ELF-1 (cell line): ENCODE results near the gene RASAL1.

Source experiments
- DNase-seq: peaks from one replicate; pipeline ENCODE4 v3.0.0-alpha.2; 2016; ENCODE audit warnings: low read depth, low spot score

The RASAL1 gene

DNA sequence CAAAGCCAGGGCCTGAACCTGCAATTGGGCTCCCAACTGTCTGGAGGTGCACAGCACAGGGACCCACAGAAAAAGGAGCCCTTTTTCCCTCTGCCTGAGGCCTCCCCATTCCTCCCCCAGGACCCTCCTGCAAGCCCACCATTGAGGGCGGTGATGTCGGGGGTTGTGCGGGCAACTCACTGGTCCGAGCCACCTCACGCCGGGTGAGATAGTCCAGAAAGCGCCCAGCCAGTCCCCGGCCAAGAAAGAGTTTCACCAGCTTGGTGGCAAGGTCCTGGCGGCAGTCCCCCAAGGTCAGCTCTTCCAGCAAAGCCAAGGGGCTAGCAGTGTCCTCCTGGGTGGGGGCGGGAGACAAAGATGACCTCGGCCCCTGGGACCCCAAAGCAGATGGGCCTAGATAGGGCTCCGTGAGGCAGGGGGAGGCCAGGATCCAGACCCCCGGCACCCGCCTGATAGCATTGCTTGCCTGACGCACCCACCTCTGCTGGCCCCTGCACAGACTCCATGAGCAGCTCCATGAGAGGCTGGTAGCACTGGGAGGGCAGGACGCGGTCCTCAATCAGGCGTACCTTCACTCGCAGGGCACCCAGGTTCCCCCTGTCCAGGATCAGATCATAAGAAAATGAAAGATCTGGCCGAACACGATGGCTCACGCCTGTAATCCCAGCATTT lies 20.0 kb downstream of the RASAL1 start:
- no peak for DNase-seq

DNA sequence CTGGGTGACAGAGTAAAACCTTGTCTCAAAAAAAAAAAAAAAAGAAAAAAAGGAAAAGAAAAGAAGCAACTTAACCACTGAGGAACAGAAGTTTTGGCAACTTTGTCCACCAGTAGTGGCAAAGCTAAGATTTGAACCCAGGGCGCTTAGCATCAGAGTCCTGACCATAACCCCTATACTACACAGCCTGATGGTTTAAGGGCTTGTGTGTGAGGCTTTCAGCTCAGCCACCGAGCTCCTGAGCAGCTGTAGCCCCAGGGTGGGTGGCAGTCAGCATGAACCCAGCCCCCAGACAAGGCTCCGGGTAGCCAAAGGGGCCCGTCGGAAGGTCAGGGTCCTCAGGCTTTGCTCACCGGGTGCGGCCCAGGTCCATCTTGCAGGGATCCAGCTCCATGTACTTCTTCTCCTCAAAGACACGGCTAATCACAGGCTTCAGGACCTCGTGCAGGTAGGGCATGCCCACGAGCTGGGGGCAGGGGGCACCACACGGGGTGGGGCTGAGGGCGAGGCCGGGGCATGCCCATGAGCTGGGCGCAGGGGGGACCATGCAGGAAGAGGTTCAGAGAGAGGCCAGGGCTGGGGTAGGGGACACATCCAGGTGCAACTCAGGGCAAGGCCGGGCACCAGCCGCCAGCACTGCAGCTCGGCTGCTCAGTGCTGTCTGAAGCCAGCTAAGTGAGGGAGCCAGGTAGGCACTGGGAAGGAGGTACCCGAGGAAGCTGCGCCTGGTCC lies 20.9 kb downstream of the RASAL1 start:
- DNase-seq, result no peak

DNA sequence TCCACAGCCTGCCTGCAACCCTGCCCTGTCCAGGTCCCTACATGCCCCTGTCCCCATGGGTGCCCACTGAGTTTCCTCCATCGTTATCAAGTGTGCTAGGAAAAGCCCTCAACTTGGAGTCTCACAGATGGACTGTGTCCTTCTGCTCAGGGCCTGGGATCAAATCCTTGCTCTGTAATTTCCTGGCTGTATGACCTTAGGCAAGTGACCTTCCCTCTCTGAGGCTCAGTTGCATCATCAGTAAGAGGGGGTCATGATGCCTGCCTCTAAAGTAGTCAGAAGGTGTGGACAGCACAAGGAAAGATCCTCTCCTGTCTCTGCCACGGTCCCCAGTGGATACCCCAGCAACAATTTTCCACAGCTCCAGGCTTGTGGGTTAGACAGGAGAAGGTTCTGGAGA lies 22.2 kb downstream of the RASAL1 start:
- DNase-seq, result no peak

GRCh38 chr12:113112043-113112899 lies 23.3 kb downstream of the RASAL1 start:
- DNase-seq, result peak; percentile 59

GRCh38 chr12:113111247-113111646 lies 24.3 kb downstream of the RASAL1 start:
- no peak for DNase-seq

DNA sequence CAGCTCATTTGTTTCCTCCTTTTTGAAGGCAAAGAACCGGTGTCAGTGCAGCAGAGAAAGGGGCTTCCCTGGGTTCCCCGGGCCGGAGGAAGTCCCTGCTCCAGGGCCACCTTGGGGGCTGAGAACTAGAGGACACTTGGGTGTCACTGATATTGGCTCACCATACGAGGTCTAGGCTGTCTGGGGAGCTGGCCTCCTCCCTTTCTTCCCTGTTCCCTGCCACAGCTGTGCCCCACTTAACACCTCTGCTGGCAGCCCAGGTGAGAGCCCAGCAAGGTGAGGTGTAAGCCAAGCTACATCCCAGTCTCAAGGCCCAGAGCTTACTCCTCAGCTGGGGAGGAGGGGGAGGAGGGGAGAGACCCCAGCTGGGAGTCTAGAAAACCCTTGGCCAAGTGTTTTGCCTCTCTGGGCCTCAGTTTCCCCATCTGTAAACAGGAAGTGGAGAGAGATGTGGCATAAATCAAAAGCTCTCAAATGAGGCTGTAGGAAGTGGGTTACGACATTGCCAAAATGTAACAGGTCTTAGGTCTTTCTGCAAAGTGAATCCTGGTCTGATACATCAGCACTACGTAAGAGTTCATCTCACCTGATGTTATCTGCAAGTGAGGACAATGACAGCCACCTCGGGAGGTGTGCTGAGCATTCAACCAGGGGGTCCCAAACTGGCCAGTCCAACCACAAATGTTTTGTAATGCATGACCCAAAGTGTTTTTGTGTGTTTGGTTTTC lies 25.5 kb downstream of the RASAL1 start:
- no peak for DNase-seq

DNA sequence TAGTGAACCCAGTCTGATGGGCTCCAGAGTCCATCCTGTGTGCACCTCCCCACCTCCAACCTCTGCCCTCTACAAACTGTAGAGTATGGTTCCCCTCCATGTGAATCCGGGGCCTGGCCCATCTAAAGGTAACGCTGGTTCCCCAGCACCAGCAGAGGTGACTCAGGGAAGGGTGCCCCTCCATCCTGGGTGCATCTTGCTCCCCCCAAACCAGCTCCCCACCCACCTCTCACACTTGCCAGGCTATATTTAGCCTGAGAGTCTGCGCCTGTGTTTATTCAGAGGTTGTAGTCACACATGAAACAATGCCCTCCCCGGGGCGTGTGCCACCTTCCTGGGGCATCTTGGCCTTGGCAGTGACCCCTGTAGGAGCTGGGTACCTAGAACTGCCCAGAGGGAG lies 26.2 kb downstream of the RASAL1 start:
- DNase-seq, result no peak

DNA sequence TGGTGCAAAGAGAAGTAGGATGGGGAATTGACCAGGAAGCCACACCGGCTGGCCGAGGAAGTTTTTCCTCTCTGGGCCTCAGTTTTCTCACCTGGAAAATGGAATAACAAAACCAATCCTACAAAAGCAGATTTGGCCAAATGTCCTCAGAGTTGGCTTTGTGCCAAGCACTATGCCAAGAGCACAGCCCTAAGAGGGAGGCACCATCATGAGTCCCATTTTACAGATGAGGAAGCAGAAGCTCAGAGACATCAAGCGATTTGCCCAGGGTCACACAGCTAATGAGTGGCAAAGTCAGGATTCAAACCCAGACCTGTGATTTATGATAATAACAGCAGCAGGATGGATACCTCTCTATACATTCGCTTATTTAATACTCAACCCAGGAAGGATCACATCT lies 27.3 kb downstream of the RASAL1 start:
- DNase-seq, result no peak

DNA sequence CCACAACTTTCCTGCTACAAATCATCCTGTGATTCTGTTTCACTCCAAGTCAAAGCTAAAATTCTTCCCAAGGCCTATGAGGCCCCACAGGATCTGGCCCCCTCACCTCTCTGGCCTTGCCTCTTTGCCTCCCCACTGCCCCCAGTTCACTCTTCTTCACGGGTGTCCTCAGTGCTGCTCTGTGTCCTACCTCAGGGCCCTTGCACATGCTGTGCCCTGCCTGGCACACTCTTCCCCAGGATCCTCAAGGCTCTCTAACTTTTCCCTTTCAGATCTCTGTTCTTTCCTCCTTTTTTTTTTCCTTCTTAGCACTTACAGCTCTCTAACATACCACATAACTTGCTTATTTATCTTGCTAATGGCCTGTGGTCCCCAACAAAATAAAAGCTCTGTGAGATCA lies 29.2 kb downstream of the RASAL1 start:
- no peak for DNase-seq

- DNase-seq, result no peak
Measured at GRCh38 chr12:113105606-113106271, 29.8 kb downstream of the RASAL1 start.

DNA sequence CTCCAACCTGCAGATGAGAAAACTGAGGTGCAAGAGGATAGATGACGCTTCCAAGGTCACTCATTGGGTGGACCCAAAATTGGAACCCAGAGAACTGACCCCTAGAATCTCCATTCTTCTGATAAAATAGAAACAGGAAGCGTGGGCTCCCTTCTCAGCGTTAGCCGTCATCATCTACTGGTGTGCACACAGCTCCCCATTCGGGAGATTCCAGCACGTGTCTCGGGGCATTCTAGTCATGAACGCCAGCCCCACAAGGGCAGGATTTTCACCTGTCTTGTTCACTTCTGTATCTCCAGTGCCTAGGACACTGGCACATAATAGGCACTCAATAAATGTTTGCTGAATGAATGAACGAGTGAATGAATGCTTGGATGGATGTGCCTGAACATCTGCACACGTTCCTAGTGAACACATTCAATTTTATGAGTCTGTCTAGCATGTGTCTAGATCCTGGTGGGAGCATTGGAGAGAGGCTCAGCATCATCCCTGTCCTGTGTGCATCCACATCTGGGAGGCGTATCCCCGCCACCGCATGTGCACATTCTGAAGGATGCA lies 30.5 kb downstream of the RASAL1 start:
- DNase-seq, result no peak

GRCh38 chr12:113103756-113104450 lies 31.7 kb downstream of the RASAL1 start:
- peak; percentile 84 for DNase-seq

- DNase-seq, result no peak
Measured at GRCh38 chr12:113102811-113103210, 32.8 kb downstream of the RASAL1 start.

GRCh38 chr12:113101751-113102150 lies 33.8 kb downstream of the RASAL1 start:
- no peak for DNase-seq

DNA sequence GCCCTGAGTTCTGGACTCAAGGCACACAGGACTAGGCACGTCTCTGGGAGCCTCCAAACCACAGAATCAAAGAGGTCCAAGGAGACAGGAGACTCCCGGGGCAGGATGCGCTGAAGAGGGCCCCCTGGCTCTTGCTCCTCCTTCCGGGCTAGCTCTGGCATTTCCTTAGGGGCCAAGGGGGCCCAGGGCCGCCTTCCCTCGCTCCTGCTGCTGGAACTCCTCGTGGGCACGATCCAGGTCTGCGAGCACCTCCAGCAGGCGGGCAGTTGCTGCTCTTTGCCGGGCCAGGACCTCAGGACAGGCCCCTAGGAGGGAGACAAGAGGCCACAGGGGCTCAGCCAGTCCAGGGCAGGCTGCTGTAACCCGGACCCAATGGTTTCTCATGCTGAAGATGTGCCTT lies 35.8 kb downstream of the RASAL1 start:
- no peak for DNase-seq

- no peak for DNase-seq
Measured at GRCh38 chr12:113099364-113099763, 36.2 kb downstream of the RASAL1 start.

DNA sequence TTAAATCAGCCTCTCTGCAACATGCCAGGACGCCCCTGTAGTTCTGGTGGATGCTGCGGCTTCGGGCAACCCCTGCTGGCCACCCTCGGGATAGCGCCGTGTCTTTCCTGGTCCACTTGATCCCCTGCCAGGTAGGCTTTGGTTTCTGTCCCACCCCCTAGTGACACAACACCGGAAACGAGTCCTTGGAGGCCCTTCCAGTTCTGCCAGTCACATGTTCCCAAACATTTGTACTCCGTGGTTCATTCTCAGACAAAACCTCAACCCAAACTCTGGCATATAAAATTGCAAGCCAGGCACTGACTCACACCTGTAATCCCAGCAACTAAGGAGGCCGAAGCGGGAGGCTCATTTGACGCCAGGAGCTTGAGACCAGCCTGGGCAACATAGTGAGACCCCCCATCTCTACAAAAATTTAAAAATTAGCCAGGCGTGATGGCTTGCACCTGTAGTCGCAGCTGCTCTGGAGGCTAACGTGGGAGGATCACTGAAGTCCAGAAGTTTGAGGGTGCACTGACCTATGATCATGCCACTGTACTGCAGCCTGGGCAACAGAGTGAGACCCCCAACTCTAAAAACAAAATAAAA lies 37.0 kb downstream of the RASAL1 start:
- DNase-seq, result peak; percentile 95

DNA sequence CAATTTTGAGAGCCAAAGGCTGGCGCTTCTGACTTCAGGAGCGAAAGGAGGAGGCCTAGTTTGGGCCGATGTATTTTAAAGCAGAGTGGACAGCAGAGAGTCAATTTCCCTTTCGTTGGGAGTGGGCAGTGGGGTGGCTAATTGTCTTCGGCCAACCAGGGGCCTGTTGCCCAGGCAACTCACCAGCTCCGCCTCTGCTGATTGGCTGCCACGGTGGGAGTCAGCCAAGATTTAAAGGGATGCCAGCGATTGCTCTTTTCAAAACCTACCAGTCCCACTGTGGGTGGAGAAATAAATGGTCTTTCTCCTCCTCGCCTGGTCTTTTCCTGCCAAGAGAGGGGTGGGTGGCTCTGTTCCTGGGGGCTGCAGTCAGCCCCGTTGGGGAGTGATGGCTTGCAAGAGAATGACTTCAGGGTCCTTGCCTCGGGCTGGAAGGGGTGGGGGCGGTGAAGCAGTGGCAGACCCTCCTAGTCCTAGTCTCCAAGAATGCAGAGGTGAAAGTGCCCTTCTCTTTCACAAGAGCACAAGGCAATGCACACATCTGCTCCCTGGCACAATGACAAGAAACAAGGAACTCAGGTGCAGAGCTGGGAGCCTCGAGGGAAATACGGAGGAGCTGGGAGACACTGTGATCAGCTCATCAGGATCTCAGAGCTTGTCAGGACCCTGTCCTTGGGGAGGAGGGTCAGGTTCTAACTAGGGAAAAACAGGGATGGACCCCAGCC lies 37.7 kb downstream of the RASAL1 start:
- DNase-seq, result peak; percentile 18
